ENCODE measurements around the gene FIZ1. TPM values are rescaled to one million over a fixed set of nuclear protein-coding genes. Genes with fewer than 3 reads are reported as not detected.

Gene FIZ1
- total and polyA plus RNA-seq, 7 donors, result 3.5 to 9.6 (median 8.9) TPM

DNA sequence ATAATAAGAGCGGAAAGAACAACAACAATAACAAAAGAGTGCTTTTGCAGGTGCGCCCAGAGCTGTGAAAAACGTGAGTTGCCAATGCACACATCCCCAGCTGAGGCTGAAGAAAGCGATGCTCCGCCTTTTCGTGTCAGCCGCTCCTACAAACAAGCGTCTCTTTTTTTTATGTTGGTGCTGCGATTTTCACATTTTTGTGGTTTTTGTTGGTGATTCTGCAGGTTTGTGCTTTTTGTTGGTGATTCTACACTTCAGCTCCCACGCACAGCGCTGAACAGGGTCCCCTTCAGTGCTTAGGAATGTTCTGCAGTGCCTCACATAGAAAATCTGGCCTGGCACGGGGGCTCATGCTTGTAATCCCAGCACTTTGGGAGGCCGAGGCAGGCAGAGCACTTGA, 46.7 kb downstream of the FIZ1 start:
- no peak for TF ChIP-seq POLR2AphosphoS5 (IDR thresholded peaks at IDR 0.05)
- TF ChIP-seq EP300 (IDR thresholded peaks at IDR 0.05), result no peak
- TF ChIP-seq POLR2A (IDR thresholded peaks at IDR 0.05), result no peak
- Histone ChIP-seq H3K27me3 (peaks cover 5 to 49% (median 34%) of the 10 kb centered on the region in 3 donors), H3K36me3 (no peaks in the 10 kb centered on the region), H3K27ac (no peak overlapping the region), H3K4me1 (peaks cover 0 to under 1% (median 0%) of the 10 kb centered on the region in 4 donors), H3K4me3 (no peak overlapping the region), H3K9me3 (no peaks in the 10 kb centered on the region)
- intact Hi-C loops (cut with DNase I), result no loop called here
- DNase-seq, result no peak
- WGBS, 2 donors, result 68 to 72% methylated on average over 13 of the region's 13 CpGs

- Histone ChIP-seq H3K27ac (no peak overlapping the region), H3K4me3 (no peak overlapping the region), H3K36me3 (no peaks in the 10 kb centered on the region), H3K27me3 (peaks cover 5 to 53% (median 38%) of the 10 kb centered on the region in 3 donors), H3K4me1 (peaks cover 0 to 5% (median 0%) of the 10 kb centered on the region in 4 donors), H3K9me3 (no peaks in the 10 kb centered on the region)
- no peak for DNase-seq
- WGBS, 2 donors, result 81% methylated on average over 5 of the region's 5 CpGs
- intact Hi-C loops (cut with DNase I), result no loop called here
- TF ChIP-seq POLR2AphosphoS5 (IDR thresholded peaks at IDR 0.05) (no peak), POLR2A (IDR thresholded peaks at IDR 0.05) (no peak), EP300 (IDR thresholded peaks at IDR 0.05) (no peak)
- TF ChIP-seq, protein P1, sequence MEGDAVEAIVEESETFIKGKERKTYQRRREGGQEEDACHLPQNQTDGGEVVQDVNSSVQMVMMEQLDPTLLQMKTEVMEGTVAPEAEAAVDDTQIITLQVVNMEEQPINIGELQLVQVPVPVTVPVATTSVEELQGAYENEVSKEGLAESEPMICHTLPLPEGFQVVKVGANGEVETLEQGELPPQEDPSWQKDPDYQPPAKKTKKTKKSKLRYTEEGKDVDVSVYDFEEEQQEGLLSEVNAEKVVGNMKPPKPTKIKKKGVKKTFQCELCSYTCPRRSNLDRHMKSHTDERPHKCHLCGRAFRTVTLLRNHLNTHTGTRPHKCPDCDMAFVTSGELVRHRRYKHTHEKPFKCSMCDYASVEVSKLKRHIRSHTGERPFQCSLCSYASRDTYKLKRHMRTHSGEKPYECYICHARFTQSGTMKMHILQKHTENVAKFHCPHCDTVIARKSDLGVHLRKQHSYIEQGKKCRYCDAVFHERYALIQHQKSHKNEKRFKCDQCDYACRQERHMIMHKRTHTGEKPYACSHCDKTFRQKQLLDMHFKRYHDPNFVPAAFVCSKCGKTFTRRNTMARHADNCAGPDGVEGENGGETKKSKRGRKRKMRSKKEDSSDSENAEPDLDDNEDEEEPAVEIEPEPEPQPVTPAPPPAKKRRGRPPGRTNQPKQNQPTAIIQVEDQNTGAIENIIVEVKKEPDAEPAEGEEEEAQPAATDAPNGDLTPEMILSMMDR (IDR thresholded peaks at IDR 0.05), result no peak
These were observed 47.1 kb downstream of the FIZ1 start for GRCh38 chr19:55552206-55552605.

DNA sequence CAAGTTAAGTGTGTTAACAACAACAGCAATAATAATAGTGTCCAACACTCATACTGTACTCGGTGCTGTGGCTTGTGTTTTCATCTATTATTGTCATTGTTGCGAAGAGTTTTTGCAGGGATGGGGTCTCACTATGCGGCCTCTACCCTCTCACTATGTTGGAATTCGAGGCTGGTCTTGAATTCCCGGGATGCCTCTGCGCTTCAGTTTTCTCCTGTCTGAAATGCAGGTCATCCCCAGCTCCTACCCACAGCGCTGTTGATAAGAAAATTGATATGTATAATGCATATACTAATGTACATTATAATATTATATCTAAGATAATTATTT, 49.0 kb downstream of the FIZ1 start:
- no peak overlapping the region for H3K27ac ChIP-seq
- no peak for TF ChIP-seq EP300 (IDR thresholded peaks at IDR 0.05)
- no peak for TF ChIP-seq POLR2AphosphoS5 (IDR thresholded peaks at IDR 0.05)
- TF ChIP-seq POLR2A (IDR thresholded peaks at IDR 0.05), result no peak
- TF ChIP-seq, protein P1 (IDR thresholded peaks at IDR 0.05), result no peak
- no peaks in the 10 kb centered on the region for H3K9me3 ChIP-seq
- peaks cover 5 to 71% (median 54%) of the 10 kb centered on the region in 3 donors for H3K27me3 ChIP-seq
- H3K36me3 ChIP-seq, result no peaks in the 10 kb centered on the region
- peaks cover 0 to 8% (median 0%) of the 10 kb centered on the region in 4 donors for H3K4me1 ChIP-seq
- no peak for DNase-seq
- intact Hi-C loops (cut with DNase I), result no loop called here
- 48 to 63% methylated on average over 7 of the region's 7 CpGs for WGBS, 2 donors
- no peak overlapping the region for H3K4me3 ChIP-seq

DNA sequence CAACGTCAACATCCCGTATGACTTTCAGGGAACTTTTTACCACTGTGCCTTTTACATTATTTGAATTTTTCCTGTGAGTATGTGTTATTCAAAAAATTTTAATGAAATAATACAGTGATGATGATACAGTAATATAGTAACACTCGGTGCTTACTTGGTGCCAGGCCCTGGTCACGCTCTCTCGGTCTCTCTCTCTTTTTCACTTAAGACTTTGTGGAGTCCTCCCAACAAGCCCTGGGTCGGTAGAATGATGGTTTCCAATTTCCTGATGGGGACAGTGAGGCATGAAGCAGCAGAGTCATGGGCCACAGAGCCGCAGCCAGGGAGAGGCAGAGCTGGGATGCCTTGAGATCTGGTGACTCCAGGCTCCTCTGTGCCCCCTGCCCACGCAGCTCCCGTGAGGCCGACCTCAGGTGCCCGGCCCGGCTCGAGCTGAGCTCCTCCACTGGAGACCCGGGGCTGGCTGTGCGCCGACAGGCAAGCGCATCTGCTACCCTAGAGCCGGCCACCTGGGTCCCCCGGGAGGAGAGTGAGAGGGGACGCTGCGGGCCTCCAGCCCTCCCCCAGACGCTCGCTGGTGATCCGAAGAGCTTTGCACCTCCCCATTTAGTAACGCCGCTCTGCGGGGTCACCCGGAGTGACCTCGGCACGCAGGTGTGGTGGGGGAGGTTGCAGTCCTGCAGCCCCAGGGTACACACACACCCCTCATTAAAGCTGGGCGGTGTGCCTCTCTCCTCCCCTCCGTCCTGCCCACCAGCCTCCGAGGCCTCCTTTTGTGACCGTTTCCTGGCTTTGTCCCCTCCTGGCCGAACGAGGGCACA, 49.6 kb downstream of the FIZ1 start:
- no peak overlapping the region for H3K4me3 ChIP-seq
- H3K27ac ChIP-seq, result peak overlapping the region in 1 of 4 donors; percentile 54
- H3K9me3 ChIP-seq, result no peaks in the 10 kb centered on the region
- no peaks in the 10 kb centered on the region for H3K36me3 ChIP-seq
- TF ChIP-seq EP300 (IDR thresholded peaks at IDR 0.05) (no peak), POLR2AphosphoS5 (IDR thresholded peaks at IDR 0.05) (no peak), POLR2A (IDR thresholded peaks at IDR 0.05) (no peak)
- TF ChIP-seq, protein P1 (IDR thresholded peaks at IDR 0.05), result no peak
- intact Hi-C loops (cut with DNase I), result no loop called here
- H3K27me3 ChIP-seq, result peaks cover 5 to 71% (median 54%) of the 10 kb centered on the region in 3 donors
- peaks cover 0 to 8% (median 0%) of the 10 kb centered on the region in 4 donors for H3K4me1 ChIP-seq
- WGBS, 2 donors, result 11 to 45% methylated on average over 36 of the region's 36 CpGs
- DNase-seq, result no peak

GRCh38 chr19:55546822-55547614, 52.3 kb downstream of the FIZ1 start:
- H3K4me3 ChIP-seq, result no peak overlapping the region
- DNase-seq, result peak; percentile 91
- peaks cover 5 to 65% (median 54%) of the 10 kb centered on the region in 3 donors for H3K27me3 ChIP-seq
- TF ChIP-seq, protein P1 (IDR thresholded peaks at IDR 0.05), result no peak
- peak in 3 of 4 donors; percentile 6 to 71 (median 52) for TF ChIP-seq POLR2AphosphoS5 (IDR thresholded peaks at IDR 0.05)
- peak in 1 of 4 donors; percentile 10 for TF ChIP-seq EP300 (IDR thresholded peaks at IDR 0.05)
- no peak for TF ChIP-seq POLR2A (IDR thresholded peaks at IDR 0.05)
- 45 to 71% methylated on average over 17 of the region's 17 CpGs for WGBS, 2 donors
- H3K4me1 ChIP-seq, result peaks cover 0 to 8% (median 0%) of the 10 kb centered on the region in 4 donors
- intact Hi-C loops (cut with DNase I), result no loop called here
- no peaks in the 10 kb centered on the region for H3K36me3 ChIP-seq
- no peaks in the 10 kb centered on the region for H3K9me3 ChIP-seq
- H3K27ac ChIP-seq, result peak overlapping the region; percentile 22 to 77 (median 47)

Data from sigmoid colon (tissue), 7 donors.